HEK293 (cell line): Measurements from ENCODE around the gene PPP1R14B.

Source experiments
- HOXA7 ChIP-seq: sonication (generic); formaldehyde crosslinking; IDR thresholded peaks from 2 replicates; pipeline ENCODE4 v1.8.1; 2022; ENCODE audit warnings: missing genetic modification reagents, borderline replicate concordance
- KLF16 ChIP-seq: fragments of 450-650 bp; formaldehyde crosslinking; IDR thresholded peaks from 2 replicates; pipeline ENCODE4 v1.5.1; 2017; ENCODE audit warnings: missing biosample characterization, missing genetic modification characterization
- KLF9 ChIP-seq: fragments of 450-650 bp; formaldehyde crosslinking; IDR thresholded peaks from 2 replicates; pipeline ENCODE4 v1.5.1; 2016; ENCODE audit warnings: missing biosample characterization, missing genetic modification characterization, low read depth
- SCRT2 ChIP-seq: fragments of 450-650 bp; formaldehyde crosslinking; IDR thresholded peaks from 2 replicates; pipeline ENCODE4 v1.5.1; 2016; ENCODE audit warnings: missing biosample characterization, missing genetic modification characterization
- SP3 ChIP-seq: fragments of 450-650 bp; formaldehyde crosslinking; IDR thresholded peaks from 2 replicates; pipeline ENCODE4 v1.5.1; 2016; ENCODE audit warnings: missing biosample characterization, missing genetic modification characterization
- SP7 ChIP-seq: fragments of 450-650 bp; formaldehyde crosslinking; IDR thresholded peaks from 2 replicates; pipeline ENCODE4 v1.5.1; 2016; ENCODE audit warnings: missing biosample characterization, missing genetic modification characterization
- ZBTB11 ChIP-seq: fragments of 450-650 bp; formaldehyde crosslinking; conservative IDR thresholded peaks from 2 replicates; pipeline ENCODE4 v1.5.1; 2016; ENCODE audit warnings: low read depth, missing biosample characterization, missing genetic modification characterization
- ZBTB17 ChIP-seq: fragments of 450-650 bp; formaldehyde crosslinking; IDR thresholded peaks from 2 replicates; pipeline ENCODE4 v1.5.1; 2016; ENCODE audit warnings: missing biosample characterization, missing genetic modification characterization
- ZFP37 ChIP-seq: fragments of 450-650 bp; formaldehyde crosslinking; IDR thresholded peaks from 2 replicates; pipeline ENCODE4 v1.5.1; 2016; ENCODE audit warnings: missing biosample characterization, missing genetic modification characterization
- ZNF114 ChIP-seq: fragments of 450-650 bp; formaldehyde crosslinking; IDR thresholded peaks from 2 replicates; pipeline ENCODE4 v1.5.0; 2017; ENCODE audit warnings: missing biosample characterization, missing genetic modification characterization
- ZNF292 ChIP-seq: fragments of 450-650 bp; formaldehyde crosslinking; IDR thresholded peaks from 2 replicates; pipeline ENCODE4 v1.5.1; 2016; ENCODE audit warnings: low read depth, missing biosample characterization, missing genetic modification characterization, borderline replicate concordance
- ZNF302 ChIP-seq: fragments of 450-650 bp; formaldehyde crosslinking; IDR thresholded peaks from 2 replicates; pipeline ENCODE4 v1.5.1; 2016; ENCODE audit warnings: missing biosample characterization, missing genetic modification characterization, low read depth
- ZNF366 ChIP-seq: fragments of 450-650 bp; formaldehyde crosslinking; conservative IDR thresholded peaks from 2 replicates; pipeline ENCODE4 v1.5.1; 2016; ENCODE audit warnings: missing biosample characterization, missing genetic modification characterization
- ZNF394 ChIP-seq: fragments of 450-650 bp; formaldehyde crosslinking; IDR thresholded peaks from 2 replicates; pipeline ENCODE4 v1.5.1; 2016; ENCODE audit warnings: missing biosample characterization, missing genetic modification characterization, mild to moderate bottlenecking, moderate library complexity, borderline replicate concordance
- ZNF510 ChIP-seq: fragments of 450-650 bp; formaldehyde crosslinking; IDR thresholded peaks from 2 replicates; pipeline ENCODE4 v1.5.1; 2018; ENCODE audit warnings: mild to moderate bottlenecking, missing genetic modification characterization, missing biosample characterization; ENCODE audit not compliant: insufficient replicate concordance
- ZNF777 ChIP-seq: fragments of 450-650 bp; formaldehyde crosslinking; IDR thresholded peaks from 2 replicates; pipeline ENCODE4 v1.5.1; 2017; ENCODE audit warnings: missing biosample characterization, missing genetic modification characterization, borderline replicate concordance
- ZNF830 ChIP-seq: fragments of 450-650 bp; IDR thresholded peaks from 2 replicates; pipeline ENCODE4 v1.5.0; 2018; ENCODE audit warnings: missing biosample characterization, missing genetic modification characterization, low read depth, mild to moderate bottlenecking, moderate library complexity
- ZSCAN16 ChIP-seq: fragments of 450-650 bp; formaldehyde crosslinking; IDR thresholded peaks from 2 replicates; pipeline ENCODE4 v1.5.1; 2016; ENCODE audit warnings: missing biosample characterization, missing genetic modification characterization
- ZXDB ChIP-seq: fragments of 450-650 bp; formaldehyde crosslinking; IDR thresholded peaks from 2 replicates; pipeline ENCODE4 v1.5.1; 2016; ENCODE audit warnings: missing biosample characterization, missing genetic modification characterization
- TF ChIP-seq, protein P1 (sequence below): fragments of 450-650 bp; formaldehyde crosslinking; IDR thresholded peaks from 2 replicates; pipeline ENCODE4 v1.5.1; 2016; ENCODE audit warnings: missing biosample characterization, missing genetic modification characterization
- TF ChIP-seq, protein P2 (sequence below): fragments of 450-650 bp; formaldehyde crosslinking; IDR thresholded peaks from 2 replicates; pipeline ENCODE4 v1.5.1; 2016; ENCODE audit warnings: missing biosample characterization, missing genetic modification characterization
- TF ChIP-seq, protein P3 (sequence below): fragments of 450-650 bp; formaldehyde crosslinking; IDR thresholded peaks from 2 replicates; pipeline ENCODE4 v1.5.1; 2016; ENCODE audit warnings: missing biosample characterization, missing genetic modification characterization
- TF ChIP-seq, protein P4 (sequence below): fragments of 450-650 bp; formaldehyde crosslinking; IDR thresholded peaks from 2 replicates; pipeline ENCODE4 v1.5.1; 2016; ENCODE audit warnings: missing biosample characterization, missing genetic modification characterization

Gene PPP1R14B

GRCh38 chr11:64284048-64284961 lies 37.6 kb upstream of the PPP1R14B start, which contains the start of gene BAD (continued):
- TF ChIP-seq ZBTB11 (tag by site-specific recombination) (peak; percentile 90), KLF16 (tag by site-specific recombination) (no peak), SP7 (tag by site-specific recombination) (peak; percentile 28; the same call in 1 of the 2 replicates), ZFP37 (tag by site-specific recombination) (no peak), SCRT2 (tag by site-specific recombination) (no peak), ZSCAN16 (tag by site-specific recombination) (no peak), ZBTB17 (tag by site-specific recombination) (0 out of 2 replicates have a peak, but pooled peaks have one; percentile 27), ZXDB (tag by site-specific recombination) (0 out of 2 replicates have a peak, but pooled peaks have one; percentile 36), ZNF366 (peak; percentile 95), KLF9 (tag by site-specific recombination) (peak; percentile 38; the same call in 1 of the 2 replicates), ZNF777 (no peak), ZNF394 (no peak), ZNF302 (tag by site-specific recombination) (no peak), HOXA7 (CRISPR knock-in tag) (no peak), ZNF292 (tag by site-specific recombination) (no peak), SP3 (tag by site-specific recombination) (peak; percentile 61; the same call in 1 of the 2 replicates), ZNF114 (tag by site-specific recombination) (no peak), ZNF830 (no peak), ZNF510 (tag by site-specific recombination) (no peak)
- TF ChIP-seq, protein P1, sequence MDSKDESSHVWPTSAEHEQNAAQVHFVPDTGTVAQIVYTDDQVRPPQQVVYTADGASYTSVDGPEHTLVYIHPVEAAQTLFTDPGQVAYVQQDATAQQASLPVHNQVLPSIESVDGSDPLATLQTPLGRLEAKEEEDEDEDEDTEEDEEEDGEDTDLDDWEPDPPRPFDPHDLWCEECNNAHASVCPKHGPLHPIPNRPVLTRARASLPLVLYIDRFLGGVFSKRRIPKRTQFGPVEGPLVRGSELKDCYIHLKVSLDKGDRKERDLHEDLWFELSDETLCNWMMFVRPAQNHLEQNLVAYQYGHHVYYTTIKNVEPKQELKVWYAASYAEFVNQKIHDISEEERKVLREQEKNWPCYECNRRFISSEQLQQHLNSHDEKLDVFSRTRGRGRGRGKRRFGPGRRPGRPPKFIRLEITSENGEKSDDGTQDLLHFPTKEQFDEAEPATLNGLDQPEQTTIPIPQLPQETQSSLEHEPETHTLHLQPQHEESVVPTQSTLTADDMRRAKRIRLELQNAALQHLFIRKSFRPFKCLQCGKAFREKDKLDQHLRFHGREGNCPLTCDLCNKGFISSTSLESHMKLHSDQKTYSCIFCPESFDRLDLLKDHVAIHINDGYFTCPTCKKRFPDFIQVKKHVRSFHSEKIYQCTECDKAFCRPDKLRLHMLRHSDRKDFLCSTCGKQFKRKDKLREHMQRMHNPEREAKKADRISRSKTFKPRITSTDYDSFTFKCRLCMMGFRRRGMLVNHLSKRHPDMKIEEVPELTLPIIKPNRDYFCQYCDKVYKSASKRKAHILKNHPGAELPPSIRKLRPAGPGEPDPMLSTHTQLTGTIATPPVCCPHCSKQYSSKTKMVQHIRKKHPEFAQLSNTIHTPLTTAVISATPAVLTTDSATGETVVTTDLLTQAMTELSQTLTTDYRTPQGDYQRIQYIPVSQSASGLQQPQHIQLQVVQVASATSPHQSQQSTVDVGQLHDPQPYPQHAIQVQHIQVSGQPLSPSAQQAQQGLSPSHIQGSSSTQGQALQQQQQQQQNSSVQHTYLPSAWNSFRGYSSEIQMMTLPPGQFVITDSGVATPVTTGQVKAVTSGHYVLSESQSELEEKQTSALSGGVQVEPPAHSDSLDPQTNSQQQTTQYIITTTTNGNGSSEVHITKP = peak; percentile 57
- TF ChIP-seq, protein P2, sequence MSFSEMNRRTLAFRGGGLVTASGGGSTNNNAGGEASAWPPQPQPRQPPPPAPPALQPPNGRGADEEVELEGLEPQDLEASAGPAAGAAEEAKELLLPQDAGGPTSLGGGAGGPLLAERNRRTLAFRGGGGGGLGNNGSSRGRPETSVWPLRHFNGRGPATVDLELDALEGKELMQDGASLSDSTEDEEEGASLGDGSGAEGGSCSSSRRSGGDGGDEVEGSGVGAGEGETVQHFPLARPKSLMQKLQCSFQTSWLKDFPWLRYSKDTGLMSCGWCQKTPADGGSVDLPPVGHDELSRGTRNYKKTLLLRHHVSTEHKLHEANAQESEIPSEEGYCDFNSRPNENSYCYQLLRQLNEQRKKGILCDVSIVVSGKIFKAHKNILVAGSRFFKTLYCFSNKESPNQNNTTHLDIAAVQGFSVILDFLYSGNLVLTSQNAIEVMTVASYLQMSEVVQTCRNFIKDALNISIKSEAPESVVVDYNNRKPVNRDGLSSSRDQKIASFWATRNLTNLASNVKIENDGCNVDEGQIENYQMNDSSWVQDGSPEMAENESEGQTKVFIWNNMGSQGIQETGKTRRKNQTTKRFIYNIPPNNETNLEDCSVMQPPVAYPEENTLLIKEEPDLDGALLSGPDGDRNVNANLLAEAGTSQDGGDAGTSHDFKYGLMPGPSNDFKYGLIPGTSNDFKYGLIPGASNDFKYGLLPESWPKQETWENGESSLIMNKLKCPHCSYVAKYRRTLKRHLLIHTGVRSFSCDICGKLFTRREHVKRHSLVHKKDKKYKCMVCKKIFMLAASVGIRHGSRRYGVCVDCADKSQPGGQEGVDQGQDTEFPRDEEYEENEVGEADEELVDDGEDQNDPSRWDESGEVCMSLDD (tag by site-specific recombination) = peak; percentile 71
- TF ChIP-seq, protein P3, sequence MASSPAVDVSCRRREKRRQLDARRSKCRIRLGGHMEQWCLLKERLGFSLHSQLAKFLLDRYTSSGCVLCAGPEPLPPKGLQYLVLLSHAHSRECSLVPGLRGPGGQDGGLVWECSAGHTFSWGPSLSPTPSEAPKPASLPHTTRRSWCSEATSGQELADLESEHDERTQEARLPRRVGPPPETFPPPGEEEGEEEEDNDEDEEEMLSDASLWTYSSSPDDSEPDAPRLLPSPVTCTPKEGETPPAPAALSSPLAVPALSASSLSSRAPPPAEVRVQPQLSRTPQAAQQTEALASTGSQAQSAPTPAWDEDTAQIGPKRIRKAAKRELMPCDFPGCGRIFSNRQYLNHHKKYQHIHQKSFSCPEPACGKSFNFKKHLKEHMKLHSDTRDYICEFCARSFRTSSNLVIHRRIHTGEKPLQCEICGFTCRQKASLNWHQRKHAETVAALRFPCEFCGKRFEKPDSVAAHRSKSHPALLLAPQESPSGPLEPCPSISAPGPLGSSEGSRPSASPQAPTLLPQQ (tag by site-specific recombination) = peak; percentile 69
- TF ChIP-seq, protein P4, sequence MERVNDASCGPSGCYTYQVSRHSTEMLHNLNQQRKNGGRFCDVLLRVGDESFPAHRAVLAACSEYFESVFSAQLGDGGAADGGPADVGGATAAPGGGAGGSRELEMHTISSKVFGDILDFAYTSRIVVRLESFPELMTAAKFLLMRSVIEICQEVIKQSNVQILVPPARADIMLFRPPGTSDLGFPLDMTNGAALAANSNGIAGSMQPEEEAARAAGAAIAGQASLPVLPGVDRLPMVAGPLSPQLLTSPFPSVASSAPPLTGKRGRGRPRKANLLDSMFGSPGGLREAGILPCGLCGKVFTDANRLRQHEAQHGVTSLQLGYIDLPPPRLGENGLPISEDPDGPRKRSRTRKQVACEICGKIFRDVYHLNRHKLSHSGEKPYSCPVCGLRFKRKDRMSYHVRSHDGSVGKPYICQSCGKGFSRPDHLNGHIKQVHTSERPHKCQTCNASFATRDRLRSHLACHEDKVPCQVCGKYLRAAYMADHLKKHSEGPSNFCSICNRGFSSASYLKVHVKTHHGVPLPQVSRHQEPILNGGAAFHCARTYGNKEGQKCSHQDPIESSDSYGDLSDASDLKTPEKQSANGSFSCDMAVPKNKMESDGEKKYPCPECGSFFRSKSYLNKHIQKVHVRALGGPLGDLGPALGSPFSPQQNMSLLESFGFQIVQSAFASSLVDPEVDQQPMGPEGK (tag by site-specific recombination) = peak; percentile 64; the same call in 1 of the 2 replicates
